ENCODE results near the gene PKP3.
A peak's percentile ranks its signal among the peaks of the same experiment; 100 is the strongest.
"Not testable (repeated sequence)": the region's sequence is repeated elsewhere in the genome, so short reads cannot be mapped to it uniquely, and the experiment has no call there.

The PKP3 gene

DNA sequence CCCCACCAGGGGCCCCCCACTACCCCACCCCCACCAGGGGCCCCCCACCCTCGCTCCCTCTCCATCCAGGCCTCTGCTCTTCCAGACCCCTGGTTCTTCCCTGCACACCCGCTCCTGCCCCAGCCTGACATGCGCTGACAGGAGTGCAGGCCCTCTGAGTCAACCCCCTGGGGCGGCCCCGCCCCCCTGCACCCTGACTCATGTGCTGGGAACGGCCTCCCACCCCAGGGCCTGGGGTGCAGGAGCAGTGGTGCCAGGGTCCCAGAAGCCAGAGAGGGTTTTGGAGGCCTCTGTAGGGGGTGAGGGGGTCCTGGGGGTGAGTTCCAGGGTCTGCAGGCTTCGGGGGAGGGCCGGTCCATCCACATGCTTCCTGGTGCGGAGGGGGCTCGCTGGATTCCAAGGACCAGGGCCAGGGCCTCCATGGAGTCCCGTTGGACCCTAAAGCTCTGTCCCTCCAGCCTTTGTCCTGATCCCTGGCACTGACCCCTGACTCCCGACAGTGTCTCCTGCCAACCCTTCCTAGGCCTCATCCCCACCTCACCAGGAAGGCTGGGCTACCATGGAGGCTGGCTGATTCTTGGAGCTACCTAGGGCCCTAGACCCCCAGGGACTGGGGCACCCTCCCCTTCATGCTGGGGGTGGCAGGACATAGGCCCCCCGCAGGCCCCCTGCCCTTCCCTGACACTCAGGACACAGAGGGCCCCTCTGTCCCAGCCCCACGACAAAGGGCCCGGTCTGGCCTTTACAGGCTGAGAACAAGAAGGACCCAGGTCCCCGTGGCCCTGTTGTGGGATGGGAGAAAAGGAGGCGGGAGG, 583 bp upstream of the PKP3 start:
- DNase-seq (ENCODE audit: extremely low read depth in 1 of 2, low read depth in 1 of 2): no peak

DNA sequence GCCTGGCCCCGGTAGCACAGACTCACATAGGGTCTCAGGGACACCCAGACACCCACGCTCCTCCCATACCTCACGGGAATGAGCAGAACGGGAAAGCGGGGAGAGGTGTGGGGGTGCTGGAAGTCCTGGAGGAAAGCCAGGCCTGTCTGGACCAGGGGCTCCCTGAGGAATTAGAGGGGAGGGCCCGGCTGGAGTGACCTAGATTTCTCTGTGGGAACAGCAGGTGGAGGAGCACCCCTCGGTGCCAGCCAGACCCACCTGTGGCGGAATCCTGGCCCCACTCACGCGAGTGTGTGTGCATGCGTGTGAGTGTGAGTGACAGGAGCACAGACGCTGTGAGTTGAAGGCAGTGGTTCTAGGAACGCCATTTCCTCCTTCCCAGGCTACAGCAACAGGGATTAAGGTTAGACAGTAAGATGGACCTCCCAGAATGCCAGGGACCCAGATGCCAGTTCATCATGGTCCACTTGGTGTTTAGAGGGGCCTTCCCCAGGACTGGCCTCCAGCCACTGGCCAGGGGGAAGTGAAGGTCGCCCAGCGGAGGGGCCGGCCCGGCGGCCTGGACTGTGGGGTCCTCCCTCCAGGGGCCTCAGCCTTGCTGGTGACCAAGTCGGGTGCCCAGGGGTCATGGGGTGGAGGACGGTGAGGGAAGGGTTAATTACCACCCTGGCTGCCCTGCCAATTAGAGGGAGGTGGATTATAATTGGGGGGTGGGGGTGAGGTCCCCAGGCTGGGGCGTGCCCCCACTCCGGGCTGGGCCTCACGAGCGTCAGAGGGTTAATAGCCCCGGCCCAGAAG, 1.0 kb downstream of the PKP3 start:
- no peak for DNase-seq (ENCODE audit: extremely low read depth in 1 of 2, low read depth in 1 of 2)

DNA sequence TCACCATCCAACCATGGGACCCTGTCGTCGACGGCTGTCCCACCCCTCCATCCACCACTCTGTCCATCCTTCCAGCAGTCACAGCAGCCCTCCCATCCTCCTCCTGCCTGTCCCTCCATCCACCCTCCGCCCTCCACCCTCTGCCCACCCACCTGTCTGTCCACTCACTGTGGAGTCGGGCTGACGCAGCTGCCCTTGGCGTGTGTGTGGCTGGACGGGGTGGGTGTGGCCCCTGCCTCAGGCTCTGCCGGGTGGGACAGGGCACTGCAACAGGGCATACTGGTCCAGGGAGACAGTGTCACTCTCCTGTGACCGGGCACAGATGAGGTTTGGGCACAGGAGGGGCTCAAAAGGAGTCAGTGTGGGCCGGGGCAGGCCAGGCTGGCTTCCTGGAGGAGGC, 1.9 kb downstream of the PKP3 start:
- no peak for DNase-seq (ENCODE audit: extremely low read depth in 1 of 2, low read depth in 1 of 2)

DNA sequence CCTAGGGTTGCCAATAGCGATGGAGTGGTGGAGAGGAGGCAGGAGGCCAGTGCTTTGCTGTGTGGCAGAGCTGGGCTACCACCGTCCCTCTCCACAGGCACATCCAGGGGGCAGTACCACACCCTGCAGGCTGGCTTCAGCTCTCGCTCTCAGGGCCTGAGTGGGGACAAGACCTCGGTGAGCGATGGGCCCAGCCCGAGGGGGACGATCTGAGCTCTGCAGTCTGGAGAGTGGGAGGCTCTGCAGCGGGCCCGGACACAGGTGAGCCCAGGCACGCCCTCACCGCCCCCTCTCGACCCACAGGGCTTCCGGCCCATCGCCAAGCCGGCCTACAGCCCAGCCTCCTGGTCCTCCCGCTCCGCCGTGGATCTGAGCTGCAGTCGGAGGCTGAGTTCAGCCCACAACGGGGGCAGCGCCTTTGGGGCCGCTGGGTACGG, 2.5 kb downstream of the PKP3 start:
- DNase-seq (ENCODE audit: extremely low read depth in 1 of 2, low read depth in 1 of 2): no peak

DNA sequence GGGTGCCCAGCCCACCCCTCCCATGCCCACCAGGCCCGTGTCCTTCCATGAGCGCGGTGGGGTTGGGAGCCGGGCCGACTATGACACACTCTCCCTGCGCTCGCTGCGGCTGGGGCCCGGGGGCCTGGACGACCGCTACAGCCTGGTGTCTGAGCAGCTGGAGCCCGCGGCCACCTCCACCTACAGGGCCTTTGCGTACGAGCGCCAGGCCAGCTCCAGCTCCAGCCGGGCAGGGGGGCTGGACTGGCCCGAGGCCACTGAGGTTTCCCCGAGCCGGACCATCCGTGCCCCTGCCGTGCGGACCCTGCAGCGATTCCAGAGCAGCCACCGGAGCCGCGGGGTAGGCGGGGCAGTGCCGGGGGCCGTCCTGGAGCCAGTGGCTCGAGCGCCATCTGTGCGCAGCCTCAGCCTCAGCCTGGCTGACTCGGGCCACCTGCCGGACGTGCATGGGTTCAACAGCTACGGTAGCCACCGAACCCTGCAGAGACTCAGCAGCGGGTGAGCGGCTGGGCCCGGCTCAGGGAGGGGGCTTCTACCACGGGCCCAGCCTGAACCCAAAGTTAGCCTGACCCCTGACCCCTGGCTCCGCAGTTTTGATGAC, 3.0 kb downstream of the PKP3 start:
- DNase-seq (ENCODE audit: extremely low read depth in 1 of 2, low read depth in 1 of 2): no peak

DNA sequence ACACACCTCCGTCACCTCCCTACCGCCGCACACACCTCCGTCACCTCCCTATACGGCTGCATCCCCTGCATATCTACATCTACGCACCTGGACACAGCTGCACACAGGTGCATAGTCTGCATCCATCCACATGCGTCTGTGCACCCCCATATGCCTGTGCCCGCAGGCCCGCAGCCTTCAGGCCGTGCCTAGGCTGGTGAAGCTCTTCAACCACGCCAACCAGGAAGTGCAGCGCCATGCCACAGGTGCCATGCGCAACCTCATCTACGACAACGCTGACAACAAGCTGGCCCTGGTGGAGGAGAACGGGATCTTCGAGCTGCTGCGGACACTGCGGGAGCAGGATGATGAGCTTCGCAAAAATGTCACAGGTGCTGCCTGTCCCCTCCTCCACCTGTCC, 4.8 kb downstream of the PKP3 start:
- DNase-seq (ENCODE audit: extremely low read depth in 1 of 2, low read depth in 1 of 2): no peak

DNA sequence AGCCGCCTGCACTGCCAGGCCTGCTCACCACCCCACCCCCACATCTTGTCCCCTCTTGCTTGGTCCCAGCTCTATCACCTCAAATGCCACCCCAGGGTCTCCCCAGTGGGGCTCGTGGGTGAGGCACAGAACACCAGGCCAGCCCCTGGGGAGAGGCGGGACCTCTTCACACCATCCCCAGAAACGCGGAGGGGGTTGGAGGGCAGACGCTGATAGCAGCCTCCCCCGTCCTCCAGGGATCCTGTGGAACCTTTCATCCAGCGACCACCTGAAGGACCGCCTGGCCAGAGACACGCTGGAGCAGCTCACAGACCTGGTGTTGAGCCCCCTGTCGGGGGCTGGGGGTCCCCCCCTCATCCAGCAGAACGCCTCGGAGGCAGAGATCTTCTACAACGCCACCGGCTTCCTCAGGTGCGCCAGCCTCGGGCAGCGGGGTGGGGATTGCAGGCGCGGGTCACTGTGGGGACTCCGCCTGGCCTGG, 5.8 kb downstream of the PKP3 start:
- no peak for DNase-seq (ENCODE audit: extremely low read depth in 1 of 2, low read depth in 1 of 2)

DNA sequence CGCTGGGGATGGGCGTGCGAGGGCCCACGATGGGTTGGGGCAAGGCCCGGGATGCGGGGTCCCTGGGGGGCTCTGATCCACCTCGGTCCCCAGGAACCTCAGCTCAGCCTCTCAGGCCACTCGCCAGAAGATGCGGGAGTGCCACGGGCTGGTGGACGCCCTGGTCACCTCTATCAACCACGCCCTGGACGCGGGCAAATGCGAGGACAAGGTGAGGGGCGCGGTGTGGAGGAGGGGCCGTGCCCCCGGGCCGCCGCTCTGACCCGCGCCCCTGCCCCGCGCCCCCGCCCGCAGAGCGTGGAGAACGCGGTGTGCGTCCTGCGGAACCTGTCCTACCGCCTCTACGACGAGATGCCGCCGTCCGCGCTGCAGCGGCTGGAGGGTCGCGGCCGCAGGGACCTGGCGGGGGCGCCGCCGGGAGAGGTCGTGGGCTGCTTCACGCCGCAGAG, 6.3 kb downstream of the PKP3 start:
- no peak for DNase-seq (ENCODE audit: extremely low read depth in 1 of 2, low read depth in 1 of 2)

DNA sequence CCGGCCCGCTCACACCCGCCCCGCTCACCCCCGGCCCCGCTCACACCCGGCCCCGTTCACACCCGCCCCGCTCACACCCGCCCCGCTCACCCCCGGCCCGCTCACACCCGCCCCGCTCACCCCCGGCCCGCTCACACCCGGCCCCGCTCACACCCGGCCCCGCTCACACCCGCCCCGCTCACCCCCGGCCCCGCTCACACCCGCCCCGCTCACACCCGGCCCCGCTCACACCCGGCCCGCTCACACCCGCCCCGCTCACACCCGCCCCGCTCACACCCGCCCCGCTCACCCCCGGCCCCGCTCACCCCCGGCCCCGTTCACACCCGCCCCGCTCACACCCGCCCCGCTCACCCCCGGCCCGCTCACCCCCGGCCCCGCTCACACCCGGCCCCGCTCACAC, 7.2 kb downstream of the PKP3 start:
- not testable (repeated sequence) for DNase-seq (ENCODE audit: extremely low read depth in 1 of 2, low read depth in 1 of 2)

DNA sequence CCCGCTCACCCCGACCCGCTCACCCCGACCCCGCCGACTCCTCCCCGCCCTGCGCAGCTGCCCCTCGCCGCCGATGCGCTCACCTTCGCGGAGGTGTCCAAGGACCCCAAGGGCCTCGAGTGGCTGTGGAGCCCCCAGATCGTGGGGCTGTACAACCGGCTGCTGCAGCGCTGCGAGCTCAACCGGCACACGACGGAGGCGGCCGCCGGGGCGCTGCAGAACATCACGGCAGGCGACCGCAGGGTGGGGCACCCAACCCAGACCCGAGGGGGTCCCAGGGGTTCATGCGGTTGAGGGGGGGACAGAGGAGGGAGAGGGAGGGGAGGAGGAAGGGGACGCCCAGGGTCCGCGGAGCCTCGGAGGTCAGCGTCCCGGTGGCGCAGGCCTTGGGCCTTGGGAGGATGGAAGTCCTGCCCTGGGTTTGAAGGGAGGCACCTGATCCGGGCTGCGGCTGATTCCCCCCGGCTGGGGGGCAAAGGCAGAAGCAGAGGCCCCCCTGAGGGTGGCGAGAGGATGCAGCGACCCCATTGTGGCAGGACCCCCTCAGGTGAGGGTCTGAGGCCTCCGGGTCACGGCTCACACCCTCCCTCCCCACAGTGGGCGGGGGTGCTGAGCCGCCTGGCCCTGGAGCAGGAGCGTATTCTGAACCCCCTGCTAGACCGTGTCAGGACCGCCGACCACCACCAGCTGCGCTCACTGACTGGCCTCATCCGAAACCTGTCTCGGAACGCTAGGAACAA, 9.2 kb downstream of the PKP3 start:
- DNase-seq (ENCODE audit: extremely low read depth in 1 of 2, low read depth in 1 of 2): no peak

DNA sequence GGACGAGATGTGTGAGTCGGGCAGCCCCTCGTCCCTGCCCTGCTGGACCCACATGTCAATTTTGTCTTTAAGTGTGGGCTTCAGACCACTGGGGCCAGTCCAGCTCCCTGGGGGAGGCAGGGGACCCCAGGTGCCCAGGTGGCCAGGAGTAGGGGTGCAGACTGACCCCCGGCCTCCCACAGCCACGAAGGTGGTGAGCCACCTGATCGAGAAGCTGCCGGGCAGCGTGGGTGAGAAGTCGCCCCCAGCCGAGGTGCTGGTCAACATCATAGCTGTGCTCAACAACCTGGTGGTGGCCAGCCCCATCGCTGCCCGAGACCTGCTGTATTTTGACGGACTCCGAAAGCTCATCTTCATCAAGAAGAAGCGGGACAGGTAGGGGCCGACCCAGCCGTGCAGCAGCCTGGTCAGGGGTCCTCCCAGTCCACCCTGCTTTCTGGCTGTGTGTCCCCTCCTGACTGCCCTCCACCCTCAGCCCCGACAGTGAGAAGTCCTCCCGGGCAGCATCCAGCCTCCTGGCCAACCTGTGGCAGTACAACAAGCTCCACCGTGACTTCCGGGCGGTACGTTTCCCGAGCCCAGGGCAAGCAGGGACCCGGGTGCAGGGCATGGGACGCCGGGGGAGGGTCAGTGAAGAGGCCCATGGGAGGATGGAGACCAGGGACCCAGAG, 9.9 kb downstream of the PKP3 start:
- no peak for DNase-seq (ENCODE audit: extremely low read depth in 1 of 2, low read depth in 1 of 2)

DNA sequence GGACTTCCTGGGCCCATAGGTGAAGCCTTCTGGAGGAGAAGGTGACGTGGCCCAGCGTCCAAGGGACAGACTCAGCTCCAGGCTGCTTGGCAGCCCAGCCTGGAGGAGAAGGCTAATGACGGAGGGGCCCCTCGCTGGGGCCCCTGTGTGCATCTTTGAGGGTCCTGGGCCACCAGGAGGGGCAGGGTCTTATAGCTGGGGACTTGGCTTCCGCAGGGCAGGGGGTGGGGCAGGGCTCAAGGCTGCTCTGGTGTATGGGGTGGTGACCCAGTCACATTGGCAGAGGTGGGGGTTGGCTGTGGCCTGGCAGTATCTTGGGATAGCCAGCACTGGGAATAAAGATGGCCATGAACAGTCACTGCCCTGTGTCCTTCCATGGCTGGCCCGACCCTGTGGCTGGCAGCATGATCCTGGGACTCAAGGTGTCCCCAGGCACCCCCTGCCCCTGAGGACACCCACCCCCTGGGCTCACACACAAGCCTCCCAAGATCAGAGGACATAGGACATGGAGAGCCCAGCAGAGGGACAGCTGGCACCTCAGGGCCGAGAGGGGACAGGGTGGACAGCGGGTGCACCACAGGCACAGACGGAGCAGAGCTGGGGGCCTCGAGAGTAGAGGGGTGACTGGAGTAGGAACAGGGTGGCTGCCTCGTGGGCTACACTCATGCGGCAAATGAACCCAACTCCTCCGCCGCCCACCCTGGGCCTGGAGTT, 10.7 kb downstream of the PKP3 start:
- DNase-seq (ENCODE audit: extremely low read depth in 1 of 2, low read depth in 1 of 2): no peak

DNA sequence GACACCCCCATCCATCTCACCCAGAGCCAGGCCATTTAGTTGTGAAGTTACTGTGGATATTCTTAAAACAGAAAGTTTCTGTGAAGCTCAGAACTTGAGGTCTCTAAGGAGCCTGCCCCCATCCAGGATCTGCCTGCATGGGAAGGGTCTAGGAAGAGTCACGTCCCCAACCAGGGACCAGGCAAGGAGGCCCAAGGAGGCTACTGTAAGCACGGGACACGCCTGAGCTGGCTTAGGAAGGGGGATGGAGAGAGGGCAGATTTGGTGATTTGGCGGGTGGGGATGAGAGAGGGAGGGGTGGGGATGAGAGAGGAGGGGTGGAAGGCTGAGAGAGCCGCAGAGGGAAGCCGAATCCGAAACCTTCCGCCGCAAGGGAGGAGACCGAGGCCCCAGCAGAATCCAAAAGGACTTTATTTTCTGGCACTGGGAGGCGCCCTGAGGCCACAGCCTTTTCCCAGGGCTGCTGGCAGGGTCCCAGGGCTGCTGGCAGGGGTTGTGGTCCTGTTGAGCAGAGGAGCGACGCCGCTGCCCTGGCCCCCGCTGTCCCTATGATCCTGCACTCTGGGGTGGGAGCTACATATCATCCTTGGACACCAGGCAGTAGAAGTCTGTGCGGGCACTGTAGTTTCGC, 11.4 kb downstream of the PKP3 start:
- no peak for DNase-seq (ENCODE audit: extremely low read depth in 1 of 2, low read depth in 1 of 2)

DNA sequence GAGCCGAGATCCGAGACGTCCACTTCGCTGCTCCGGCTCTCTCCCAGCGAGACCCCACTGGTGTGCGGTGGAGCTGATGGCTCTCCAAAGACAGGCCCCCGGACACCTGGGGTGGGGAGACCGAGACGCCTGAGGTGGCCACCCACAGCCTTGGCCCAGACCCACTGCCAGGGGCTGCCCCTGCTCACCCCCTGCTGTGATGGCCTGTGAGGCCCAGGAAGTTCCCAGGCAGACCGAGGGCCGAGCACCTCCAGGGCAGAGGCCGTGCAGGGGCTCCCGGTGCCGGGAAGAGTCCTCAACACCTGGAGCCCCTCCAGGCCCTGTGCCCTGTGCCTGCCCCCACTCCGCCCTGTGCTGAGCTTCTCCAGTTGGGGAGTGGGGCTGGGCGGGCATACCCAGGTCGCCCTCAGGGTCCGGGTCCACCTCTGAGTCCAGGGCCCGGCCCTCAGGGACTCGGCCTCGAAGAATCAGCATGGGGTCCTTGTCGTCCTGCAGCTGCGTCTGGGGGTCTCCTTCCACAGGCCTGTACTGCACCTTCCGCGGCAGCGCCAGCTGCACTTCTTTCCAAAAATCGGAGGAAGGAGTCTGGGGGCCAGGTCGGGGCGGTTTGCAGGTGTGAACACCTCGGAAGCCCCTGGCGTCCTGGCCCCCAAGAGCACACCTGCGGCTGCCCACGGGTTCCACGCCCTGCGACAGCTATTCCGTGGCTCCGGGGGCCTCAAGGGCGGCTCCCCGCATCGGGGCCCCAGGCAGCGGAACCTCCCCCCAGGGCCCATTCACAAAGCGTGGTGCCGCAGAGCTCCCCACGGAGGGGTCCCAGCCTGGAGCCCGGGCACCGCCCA, 12.2 kb downstream of the PKP3 start:
- no peak for DNase-seq (ENCODE audit: extremely low read depth in 1 of 2, low read depth in 1 of 2)

DNA sequence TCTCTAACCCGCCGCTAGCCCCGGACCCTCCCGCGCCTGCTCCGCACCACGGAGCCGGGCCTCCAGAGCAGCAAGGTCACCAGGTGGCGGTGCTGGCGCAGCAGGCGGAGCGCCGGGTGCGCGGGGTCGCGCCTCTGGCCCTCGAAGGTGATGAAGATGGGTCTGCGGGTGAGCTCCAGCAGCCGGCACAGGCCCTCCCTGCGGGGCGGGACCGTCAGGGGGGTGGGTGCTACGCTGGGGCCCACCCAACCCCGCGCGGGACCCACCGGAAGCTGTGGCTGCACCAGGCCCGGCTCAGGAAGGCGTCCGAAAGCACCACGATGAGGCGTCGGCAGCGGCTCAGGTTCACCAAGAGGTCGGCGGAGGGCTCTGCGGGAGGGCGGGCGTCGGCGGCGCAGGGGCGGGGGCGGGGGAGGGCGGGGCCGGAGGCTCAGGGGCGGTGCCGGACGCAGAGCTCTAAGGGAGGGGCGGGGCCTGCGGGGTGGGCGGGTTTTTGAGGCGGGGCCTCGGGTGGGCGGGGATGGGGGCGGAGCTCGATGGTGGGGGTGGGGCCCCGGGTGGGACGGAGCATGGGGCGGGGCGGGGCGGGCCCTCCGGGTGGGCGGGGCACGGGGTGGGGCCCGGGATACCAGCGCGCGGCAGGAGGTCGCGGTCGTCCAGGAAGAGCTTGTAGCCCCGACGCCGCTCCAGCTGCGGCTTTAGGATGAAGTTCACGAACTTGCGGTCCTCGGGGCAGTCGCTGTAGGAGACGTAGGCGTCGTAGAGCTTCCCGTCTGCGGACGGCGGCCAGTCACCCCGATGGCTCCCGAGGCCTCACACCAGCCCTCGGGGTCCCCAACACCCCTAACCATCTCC, 13.0 kb downstream of the PKP3 start:
- DNase-seq (ENCODE audit: extremely low read depth in 1 of 2, low read depth in 1 of 2): peak; percentile 86 to 92

DNA sequence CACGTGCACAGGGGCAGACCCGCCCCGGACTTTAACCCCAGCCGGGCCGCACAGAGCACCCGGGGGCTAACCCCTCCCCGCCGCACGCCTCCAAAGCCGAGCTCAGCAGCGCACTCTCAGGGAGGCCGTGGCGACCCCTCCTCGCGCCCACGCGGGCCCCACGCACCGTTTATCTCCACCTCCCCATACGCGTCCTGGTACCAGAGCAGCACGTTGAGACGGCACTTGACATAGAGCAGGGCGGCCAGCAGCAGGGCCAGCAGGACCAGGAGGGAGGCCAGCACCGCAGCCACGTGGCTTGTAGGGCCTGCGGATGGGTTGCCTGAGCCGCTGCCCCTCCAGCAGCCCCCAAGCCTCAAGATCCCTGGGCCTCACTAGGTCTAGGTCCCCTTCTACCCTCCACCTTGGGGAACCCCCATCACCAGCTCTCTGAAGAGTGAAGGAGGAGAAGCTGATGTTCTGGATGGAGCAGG, 13.7 kb downstream of the PKP3 start:
- DNase-seq (ENCODE audit: extremely low read depth in 1 of 2, low read depth in 1 of 2): no peak
